OCI-LY1 (cell line): ENCODE results near the gene CCNY.
"Not testable (repeated sequence)": the region's sequence is repeated elsewhere in the genome, so short reads cannot be mapped to it uniquely, and the experiment has no call there.

Experiments used
- CTCF ChIP-seq: fragments of 200-600 bp; sonication (generic), shearing (Covaris generic); IDR thresholded peaks from 2 replicates; pipeline ENCODE4 v1.5.1; 2017; ENCODE audit warnings: mild to moderate bottlenecking, antibody characterized with exemption, low read length, moderate library complexity, mixed read lengths
- EZH2 ChIP-seq: fragments of 200-600 bp; sonication (generic), shearing (Covaris generic); IDR thresholded peaks from 2 replicates; pipeline ENCODE4 v1.8.0; 2017; ENCODE audit warnings: borderline replicate concordance, mixed run types, mild to moderate bottlenecking, antibody characterized with exemption, low read length, moderate library complexity, mixed read lengths

- TF ChIP-seq CTCF, EZH2: not testable (repeated sequence)
Observed at GRCh38 chr10:35403491-35403890, 67.2 kb downstream of the CCNY start.
